GM06990 (cell line): ENCODE results near the gene PRRC2A.

ENCODE experiments used
- DNase-seq: peaks from one replicate; pipeline ENCODE4 v3.0.0-alpha.2; 2011; ENCODE audit not compliant: insufficient read length; ENCODE audit errors: extremely low read depth
- H3K27me3 ChIP-seq: replicated peaks from 2 replicates; pipeline ENCODE4 v1.6.0; 2011; ENCODE audit warnings: low read length; ENCODE audit not compliant: control insufficient read depth, insufficient read depth
- H3K36me3 ChIP-seq: 2 replicates; pipeline ENCODE4 v1.5.1; 2011; ENCODE audit warnings: low read length; ENCODE audit not compliant: control insufficient read depth, insufficient read depth
- H3K4me3 ChIP-seq: replicated peaks from 2 replicates; pipeline ENCODE4 v1.5.1; 2011; ENCODE audit warnings: low read depth, mild to moderate bottlenecking, control low read depth, low read length
- TF ChIP-seq, protein P1 (sequence below): IDR thresholded peaks from 2 replicates; pipeline ENCODE4 v1.5.1; 2011; ENCODE audit warnings: low read length, control low read depth, mild to moderate bottlenecking, inconsistent platforms; ENCODE audit not compliant: insufficient read depth, poor library complexity, severe bottlenecking

Gene PRRC2A

DNA sequence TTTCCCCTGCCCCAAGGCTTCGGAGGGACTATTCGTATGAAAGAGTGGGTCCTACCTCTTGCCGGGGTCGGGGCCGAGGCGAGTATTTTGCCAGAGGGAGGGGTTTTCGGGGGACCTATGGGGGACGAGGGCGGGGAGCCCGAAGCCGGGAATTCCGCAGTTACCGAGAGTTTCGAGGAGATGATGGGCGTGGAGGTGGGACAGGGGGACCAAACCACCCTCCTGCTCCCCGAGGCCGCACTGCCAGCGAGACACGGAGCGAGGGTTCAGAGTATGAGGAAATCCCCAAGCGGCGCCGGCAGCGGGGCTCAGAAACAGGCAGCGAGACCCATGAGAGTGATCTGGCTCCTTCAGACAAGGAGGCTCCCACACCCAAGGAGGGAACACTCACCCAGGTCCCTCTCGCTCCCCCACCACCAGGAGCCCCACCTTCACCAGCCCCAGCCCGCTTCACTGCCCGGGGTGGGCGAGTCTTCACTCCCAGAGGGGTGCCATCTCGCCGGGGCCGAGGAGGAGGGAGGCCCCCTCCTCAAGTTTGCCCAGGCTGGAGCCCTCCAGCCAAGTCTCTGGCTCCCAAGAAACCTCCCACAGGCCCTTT is 11.3 kb downstream of the PRRC2A start:
- H3K4me3 ChIP-seq: no peak overlapping the region
- no peak for DNase-seq
- peaks cover 69% of the 10 kb centered on the region for H3K36me3 ChIP-seq
- TF ChIP-seq, protein P1, sequence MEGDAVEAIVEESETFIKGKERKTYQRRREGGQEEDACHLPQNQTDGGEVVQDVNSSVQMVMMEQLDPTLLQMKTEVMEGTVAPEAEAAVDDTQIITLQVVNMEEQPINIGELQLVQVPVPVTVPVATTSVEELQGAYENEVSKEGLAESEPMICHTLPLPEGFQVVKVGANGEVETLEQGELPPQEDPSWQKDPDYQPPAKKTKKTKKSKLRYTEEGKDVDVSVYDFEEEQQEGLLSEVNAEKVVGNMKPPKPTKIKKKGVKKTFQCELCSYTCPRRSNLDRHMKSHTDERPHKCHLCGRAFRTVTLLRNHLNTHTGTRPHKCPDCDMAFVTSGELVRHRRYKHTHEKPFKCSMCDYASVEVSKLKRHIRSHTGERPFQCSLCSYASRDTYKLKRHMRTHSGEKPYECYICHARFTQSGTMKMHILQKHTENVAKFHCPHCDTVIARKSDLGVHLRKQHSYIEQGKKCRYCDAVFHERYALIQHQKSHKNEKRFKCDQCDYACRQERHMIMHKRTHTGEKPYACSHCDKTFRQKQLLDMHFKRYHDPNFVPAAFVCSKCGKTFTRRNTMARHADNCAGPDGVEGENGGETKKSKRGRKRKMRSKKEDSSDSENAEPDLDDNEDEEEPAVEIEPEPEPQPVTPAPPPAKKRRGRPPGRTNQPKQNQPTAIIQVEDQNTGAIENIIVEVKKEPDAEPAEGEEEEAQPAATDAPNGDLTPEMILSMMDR: no peak
- no peaks in the 10 kb centered on the region for H3K27me3 ChIP-seq

DNA sequence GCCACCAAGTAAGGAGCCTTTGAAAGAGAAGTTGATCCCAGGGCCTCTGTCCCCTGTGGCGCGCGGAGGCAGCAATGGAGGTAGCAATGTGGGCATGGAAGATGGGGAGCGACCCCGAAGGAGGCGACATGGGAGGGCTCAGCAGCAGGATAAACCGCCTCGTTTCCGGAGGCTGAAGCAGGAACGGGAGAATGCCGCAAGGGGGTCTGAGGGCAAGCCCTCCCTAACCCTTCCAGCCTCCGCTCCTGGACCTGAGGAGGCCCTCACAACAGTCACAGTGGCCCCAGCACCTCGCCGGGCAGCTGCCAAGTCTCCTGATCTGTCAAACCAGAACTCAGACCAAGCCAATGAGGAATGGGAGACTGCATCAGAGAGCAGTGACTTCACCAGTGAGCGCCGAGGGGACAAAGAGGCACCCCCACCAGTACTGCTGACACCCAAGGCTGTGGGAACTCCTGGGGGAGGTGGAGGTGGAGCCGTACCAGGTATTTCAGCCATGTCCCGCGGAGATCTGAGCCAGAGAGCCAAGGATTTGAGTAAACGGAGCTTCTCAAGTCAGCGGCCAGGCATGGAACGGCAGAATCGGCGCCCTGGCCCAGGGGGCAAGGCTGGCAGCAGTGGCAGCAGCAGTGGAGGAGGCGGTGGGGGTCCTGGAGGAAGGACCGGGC is 11.9 kb downstream of the PRRC2A start:
- TF ChIP-seq, protein P1: no peak
- no peaks in the 10 kb centered on the region for H3K27me3 ChIP-seq
- no peak overlapping the region for H3K4me3 ChIP-seq
- no peak for DNase-seq
- peaks cover 70% of the 10 kb centered on the region for H3K36me3 ChIP-seq

DNA sequence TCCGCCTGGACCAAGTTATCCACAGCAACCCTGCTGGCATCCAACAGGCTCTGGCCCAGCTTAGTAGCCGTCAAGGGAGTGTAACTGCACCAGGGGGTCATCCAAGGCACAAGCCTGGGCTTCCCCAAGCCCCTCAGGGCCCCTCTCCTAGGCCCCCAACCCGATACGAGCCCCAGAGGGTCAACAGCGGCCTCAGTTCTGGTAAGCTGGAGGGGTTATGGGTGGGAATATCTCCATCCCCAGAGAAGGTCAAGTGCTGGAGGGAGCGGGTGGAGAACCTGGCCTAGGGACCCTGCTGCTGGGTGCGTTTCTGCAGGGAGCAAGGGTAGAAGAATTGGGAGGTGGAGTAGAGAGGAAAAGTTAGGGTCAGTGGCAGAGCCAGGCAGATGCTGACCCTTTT is 12.9 kb downstream of the PRRC2A start:
- DNase-seq: no peak
- peaks cover 66% of the 10 kb centered on the region for H3K36me3 ChIP-seq
- TF ChIP-seq, protein P1: no peak
- no peaks in the 10 kb centered on the region for H3K27me3 ChIP-seq
- no peak overlapping the region for H3K4me3 ChIP-seq

DNA sequence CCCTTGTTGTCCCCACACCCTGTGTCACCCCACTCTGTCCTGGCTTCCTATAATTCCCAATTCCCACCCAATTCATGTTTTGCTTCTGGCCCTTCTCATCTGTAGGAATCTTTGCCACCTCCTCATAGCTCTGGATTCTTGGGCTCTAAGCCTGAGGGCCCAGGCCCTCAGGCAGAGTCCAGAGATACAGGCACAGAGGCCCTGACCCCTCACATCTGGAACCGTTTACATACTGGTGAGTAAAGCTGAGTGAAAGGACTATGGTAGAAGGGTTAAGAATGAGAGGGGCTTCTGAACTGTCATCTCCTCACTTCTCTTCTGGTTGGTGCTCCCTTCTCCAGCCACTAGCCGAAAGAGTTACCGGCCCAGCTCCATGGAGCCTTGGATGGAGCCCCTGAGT is 13.6 kb downstream of the PRRC2A start:
- DNase-seq: no peak
- peaks cover 64% of the 10 kb centered on the region for H3K36me3 ChIP-seq
- H3K27me3 ChIP-seq: no peaks in the 10 kb centered on the region
- H3K4me3 ChIP-seq: no peak overlapping the region
- TF ChIP-seq, protein P1: no peak

DNA sequence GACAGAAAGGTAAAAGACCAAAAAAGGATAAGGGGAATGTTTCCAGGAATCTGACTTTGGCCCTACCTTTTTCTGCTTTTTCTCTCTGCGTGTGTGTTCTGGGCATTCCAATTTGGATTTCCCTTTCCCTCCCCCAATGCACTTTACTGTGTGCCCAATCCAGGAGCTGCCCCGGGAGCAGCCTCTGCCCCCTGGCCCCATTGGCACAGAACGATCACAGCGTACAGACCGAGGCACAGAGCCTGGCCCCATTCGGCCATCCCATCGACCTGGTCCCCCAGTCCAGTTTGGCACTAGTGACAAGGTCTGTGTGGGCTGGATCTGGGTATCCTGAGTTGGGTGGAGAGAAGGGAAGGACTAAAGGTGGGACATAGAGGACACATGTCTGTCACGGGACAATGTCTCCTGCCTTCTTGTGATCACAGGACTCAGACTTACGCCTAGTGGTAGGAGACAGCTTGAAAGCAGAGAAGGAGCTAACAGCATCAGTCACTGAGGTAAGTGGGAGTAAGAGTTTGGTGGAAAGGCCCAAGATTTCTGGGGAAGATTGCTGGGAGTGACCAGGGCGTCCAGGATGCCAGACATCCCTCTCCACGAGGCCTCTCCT is 14.6 kb downstream of the PRRC2A start:
- Histone ChIP-seq H3K36me3 (peaks cover 63% of the 10 kb centered on the region), H3K4me3 (no peak overlapping the region), H3K27me3 (no peaks in the 10 kb centered on the region)

More for the DNA sequence above, 14.6 kb downstream of the PRRC2A start:
- no peak for DNase-seq
- TF ChIP-seq, protein P1: no peak
